HS-27A (cell line): ENCODE data around the gene FAM168B.
"Not testable (repeated sequence)": the region's sequence is repeated elsewhere in the genome, so short reads cannot be mapped to it uniquely, and the experiment has no call there.

Experiments
- DNase-seq: peaks from one replicate; pipeline ENCODE4 v3.0.0-alpha.2; 2012; ENCODE audit warnings: low read depth, missing footprints

The FAM168B gene

DNA sequence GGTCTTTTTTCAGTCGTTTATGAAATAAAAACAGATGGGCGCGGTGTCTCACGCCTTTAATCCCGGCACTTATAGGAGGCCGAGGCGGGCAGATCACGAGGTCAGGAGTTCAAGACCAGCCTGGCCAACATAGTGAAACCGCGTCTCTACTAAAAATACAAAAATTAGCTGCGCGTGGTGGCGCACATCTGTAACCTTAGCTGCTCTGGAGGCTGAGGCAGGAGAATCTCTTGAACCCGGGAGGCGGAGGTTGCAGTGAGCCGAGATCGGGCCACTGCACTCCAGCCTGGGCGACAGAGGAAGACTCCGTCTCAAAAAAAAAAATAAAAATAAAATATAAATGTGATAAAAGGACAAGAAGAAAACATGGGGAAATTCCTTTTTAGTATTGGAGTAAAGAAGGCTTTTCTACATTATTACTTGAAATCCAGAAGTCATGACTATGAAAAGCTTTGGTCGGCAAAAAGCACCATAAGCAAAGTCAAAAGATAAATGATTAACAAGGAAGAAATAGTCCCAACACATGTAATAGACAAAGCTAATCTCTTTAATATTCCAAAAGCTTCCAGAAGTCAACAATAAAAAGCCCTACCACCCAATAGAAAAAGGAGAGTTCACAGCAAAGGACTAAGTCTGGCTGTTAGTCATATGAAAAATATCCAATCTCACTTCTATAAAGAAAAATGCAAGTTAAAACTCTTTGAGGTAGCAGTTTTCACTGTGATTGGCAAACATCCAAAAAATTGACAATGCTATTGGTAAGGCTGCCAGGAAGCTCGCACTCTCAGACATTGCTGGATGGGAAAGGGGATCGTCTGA is 1.4 kb upstream of the FAM168B start:
- DNase-seq: no peak

DNA sequence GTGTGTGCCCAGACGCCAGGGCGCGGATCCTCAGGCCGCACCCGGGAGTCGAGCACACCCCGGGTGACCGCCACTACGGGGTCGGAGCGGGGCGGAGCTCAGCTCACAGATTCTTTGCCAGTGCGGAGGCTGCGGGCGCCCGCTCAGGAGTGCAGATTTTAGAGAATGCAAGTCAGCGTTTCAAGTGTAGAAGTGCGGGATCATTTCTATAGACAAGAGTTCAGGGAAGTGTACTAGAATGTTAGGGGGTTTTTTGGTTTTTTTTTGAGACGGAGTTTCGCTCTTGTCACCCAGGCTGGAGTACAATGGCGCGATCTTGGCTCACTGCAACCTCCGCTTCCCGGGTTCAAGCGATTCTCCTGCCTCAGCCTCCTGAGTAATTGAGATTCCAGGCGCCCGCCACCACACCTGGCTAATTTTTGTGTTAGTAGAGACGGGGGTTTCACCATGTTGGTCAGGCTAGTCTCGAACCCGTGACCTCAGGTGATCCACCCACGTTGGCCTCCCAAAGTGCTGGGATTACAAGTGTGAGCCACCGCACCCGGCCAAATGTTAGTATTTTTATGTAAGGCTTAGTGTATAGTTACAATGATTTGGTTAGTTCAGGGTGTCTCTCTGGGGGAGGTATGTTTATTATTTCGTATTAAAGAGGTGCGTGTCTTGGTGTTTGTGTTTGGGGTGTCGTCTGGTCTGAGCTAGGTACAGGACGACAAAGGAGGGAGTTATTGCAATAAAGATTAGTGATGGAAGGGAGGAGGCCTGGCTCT is 619 bp upstream of the FAM168B start:
- no peak for DNase-seq

DNA sequence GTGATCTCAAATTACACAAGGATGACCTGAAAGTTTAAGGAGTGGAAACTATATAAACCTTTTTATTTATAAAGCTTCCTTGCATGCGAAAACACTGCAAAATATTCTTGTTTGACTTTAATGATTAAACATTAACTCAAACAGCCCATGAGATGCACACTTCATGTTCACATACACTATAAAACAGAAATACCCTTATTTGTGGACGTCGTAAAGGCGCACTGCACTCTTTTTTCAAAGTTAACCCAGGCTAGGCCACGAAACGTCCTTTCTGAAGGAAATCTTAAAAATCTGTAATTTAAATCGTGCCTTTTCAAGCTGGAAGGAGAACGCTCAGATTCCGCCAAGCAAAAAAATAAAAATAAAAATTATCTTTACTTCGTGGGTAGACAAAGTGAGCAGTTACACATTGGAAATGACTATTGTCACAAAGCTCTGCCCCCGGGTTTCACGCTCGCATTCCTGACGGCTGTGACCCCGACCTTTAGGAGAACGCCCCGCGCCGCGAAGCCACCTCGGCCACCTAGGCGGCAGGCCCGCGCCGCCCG is 728 bp downstream of the FAM168B start:
- DNase-seq: no peak

DNA sequence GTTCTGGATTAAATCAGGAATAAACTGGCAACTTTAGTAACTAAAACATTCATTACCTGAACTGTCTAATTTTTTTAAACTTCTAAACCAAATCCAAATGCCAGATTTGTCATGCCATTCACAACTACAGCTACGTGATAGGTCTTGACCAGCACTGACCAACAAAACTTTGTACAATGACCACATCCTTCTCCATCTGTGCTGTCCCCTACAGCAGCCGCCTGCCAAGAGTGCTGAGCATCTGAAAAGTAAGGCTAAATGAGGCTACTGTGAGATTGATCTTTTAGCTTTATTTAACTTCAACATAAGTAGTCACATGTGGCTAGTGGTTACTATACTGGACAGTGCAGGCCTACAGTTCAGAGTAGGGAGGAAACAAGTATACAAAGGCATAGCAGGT is 7.6 kb downstream of the FAM168B start:
- DNase-seq: no peak

DNA sequence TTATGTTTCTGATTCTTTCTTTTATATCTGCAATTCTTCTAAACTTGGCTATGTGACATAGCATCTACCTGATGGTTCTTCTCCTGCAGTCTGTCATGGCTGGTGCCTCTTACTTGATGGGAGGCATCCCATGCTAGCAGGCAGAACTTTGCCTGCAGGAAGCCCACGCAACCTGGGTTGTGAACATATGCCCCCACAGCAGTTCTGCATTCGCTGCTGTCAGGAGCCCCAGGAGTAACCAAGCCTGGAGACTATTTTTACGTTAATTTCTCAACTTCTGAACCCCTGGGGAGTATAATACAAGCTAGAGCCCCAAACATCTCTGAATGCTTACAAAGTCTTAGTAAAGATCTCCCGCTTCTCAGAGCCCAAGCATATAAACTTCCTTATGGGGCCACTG is 12.1 kb downstream of the FAM168B start:
- DNase-seq: no peak

DNA sequence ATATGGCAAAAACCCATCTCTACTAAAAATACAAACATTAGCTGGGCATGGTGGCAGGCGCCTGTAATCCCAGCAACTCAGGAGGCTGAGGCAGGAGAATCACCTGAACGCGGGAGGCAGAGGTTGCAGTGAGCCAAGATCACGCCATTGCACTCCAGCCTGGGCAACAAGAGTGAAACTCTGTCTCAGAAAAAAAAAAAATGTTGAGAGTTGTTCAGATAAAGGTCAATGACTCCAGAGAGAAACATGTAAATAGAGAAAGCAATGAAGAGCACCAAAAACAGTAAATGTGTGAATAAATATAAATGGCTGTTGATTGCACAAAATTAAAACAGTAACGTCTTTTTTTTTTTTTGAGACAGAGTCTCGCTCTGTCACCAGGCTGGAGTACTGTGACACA is 13.3 kb downstream of the FAM168B start:
- DNase-seq: not testable (repeated sequence)

DNA sequence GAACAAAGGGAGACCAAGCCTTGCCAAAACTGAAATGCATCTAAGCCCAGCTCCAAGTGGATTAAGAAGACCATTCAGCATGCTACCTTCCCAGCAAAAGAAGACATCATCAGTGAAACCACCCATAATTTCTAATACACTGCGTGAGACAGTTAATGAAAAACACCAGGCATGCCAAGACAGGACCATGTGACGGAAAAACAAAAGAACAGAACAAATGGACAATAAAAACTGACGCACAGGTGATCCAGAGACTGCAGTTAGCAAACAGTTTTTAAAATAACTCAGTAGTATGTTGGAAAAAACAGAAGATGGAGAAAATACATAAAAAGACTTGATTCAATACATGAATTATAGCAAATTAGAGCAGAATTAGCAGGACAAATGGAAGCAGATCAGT is 15.3 kb downstream of the FAM168B start:
- no peak for DNase-seq

DNA sequence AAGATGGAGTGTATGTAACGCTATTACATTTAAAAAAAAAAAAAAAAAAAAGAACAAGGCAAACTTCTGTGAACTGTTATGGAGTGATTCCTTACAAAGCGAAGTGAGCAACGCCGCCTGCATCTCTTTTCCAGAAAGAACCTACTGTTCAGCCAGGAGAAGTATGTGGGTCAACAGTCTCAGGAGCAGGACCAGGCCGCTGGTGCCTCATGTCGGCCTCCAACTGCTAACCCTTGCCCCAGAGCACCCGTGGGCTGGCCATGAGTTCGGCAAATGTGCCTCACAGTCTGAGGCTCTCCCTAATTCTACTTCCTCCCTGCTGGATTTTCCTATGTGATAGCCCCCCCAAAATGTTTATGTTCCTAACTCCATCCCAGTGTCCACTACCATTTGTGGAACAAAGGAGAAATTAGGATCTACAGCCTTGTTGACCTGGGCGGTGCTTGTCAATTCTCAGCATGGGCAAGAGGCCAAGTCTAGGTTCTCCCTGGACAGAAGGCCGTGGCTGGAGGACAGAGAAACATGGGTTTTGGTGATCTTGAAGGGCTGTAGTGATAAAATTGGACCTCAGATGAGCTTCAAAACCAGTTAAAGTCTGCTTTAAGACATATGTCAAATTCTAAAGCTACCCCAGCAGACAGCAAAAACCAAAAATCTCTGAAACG is 15.9 kb downstream of the FAM168B start:
- DNase-seq: no peak

DNA sequence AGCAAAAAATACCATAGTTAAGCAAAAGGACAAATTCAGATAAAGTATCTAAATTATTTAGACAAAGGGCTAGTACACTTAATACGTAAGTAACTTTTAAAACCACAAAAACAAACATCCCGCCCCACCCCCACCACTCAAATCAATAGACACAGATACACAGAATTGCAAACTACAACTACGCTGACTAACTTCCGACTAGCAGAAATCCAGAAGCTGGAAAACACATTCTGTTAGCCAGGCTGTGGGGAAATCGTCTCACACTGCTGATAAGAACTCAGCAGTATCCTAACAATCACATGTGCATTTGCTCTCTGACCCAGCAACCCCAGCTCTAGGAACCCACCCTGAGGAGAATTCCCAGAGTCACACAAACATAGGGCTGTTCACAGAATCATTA is 16.6 kb downstream of the FAM168B start:
- DNase-seq: no peak

DNA sequence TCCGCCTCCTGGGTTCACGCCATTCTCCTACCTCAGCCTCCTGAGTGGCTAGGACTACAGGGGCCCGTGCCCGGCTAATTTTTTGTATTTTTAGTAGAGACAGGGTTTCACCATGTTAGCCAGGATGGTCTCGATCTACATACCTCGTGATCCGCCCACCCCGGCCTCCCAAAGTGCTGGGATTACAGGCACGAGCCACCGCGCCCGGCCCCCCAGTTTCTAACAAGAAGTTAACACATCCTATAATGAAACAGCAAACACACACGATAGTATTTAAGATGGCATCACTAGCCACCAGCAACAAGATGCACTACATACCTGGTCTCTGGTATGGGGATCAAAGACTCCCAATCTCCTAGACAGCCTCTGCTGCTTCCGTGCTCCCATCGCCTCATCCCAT is 17.7 kb downstream of the FAM168B start:
- DNase-seq: not testable (repeated sequence)

DNA sequence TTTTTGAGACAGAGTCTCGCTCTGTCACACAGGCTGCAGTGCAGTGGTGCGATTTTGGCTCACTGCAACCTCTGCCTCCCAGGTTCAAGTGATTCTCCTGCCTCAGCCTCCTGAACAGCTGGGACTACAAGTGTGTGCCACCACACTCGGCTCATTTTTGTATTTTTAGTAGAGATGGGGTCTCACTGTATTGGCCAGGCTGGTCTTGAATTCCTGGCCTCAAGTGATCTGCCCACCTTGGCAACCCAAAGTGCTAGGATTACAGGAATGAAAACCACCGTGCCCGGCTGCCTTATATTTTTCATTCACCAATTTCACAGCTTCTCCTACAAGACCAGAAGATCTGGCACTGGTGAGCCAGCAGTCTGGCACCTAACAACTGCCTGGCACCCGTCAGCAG is 25.1 kb downstream of the FAM168B start:
- DNase-seq: not testable (repeated sequence)

DNA sequence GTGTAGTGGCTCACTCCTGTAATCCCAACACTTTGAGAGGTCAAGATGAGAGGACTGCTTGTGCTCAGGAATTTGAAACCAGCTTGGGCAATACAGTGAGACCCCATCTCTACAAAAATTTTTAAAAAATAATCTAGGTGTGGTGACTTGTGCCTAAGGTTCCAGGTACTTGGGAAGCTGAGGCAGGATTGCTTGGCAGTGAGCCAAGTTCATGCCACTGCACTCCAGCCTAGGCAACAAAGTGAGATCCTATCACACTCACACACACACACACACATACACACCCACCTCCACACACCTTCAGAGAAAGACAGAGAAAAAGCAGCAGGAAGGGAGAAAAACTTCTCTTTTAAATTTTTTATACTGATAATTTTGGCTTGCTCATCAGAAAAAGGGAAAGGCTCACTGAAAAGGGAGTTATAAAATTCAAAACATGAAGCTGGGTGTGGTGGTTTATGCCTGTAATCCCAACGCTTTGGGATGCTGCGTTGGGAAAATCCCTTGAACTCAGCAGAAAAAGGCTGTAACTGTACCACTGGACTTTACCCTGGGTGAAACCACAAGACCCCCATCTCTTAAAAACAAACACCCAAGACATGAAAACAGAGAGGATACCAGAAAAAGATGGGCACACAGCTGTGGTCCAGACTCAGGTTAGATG is 25.7 kb downstream of the FAM168B start:
- DNase-seq: no peak

DNA sequence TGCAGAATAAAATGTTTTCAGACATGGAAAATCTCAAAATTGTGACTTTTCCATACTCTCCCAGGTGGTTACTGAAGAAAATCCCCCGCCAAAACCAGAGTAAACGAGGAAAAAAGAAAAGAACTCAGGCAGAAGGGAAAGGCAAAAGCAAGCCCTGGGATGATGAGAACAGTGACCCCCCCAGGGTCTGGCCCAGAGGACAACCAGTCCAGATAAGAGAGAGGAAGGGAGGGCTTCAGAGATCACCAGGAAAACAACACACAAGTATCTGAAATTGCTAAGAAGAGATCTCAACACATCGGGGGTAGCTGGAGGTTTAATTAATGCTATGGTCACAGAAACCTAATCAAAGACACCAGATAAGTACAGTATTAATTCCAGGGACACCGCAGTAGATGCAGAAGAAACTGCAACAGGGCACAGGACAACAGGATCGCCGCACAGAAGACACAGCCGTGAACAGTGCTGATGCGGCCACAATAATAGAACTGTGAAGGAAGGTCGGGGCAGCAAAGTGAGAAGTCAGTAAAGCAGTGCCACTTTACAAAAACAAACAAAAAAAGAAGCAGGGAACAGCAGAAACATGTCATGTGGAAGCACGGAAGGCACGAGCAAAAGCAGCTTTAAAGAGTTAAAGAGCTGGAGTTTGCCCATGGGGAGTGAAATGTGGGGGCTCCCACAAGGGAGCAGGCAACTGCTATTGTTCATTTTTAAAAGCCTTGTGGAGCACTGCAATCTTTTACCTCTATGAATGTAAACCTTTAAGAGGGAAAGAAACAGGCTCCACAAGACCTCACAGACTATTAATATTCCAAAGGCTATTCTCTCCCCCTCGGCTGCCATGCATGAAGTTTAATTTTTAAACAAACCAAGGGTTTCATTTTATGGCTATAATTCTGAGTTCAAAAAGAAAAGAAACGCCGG is 28.4 kb downstream of the FAM168B start:
- DNase-seq: no peak

DNA sequence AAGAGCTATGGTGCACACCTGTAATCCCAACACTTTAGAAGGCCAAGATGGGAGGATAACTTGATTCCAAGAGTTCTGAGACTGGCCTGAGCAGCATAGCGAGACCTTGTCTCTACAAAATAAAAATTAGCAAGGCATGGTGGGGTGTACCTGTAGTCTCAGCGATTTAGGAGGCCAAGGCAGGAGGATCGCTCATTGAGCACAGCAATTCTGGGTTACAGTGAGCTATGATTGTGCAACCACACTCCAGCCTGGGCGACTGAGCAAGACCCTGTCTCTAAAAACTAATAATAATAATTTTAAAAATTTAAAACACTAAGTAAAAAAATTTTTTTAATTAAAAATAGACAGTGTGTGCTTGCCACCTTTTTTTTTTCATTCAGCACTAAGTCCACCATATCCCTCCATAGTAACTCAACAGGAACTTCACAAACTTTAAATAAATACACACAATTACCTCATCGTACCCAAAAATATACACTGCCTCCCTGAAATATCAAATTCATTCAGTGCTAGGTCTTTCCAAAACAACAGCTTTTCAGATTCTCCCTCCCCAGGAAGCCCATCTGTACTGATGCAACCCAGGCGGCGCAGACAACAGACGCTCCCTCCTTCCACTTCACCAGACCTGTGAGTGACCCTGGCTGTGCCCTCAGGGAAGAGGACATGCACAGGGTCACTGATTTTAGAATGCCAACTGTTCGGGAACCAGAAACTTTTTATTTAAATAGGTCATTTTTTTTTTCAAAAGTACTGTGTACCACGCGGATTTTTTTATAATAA is 29.6 kb downstream of the FAM168B start:
- no peak for DNase-seq

DNA sequence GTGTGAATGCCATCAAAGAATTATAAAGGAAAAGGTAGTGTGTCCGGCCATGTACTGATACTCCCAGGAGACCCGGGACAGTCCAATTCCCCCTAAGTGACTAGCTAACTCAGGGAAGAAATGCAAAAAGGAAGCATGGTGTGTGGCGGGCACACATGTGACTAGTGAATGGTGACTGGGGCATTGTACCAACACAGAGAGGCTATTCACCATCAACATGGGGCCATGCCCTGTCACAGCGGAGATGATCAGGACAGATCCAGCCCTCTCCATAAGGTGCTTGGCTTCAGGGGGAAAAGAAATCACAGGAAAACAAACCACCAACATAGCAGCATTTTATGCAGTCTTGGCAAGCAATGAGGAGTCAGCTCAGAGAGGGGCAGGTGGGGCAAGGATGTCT is 34.3 kb downstream of the FAM168B start:
- no peak for DNase-seq

DNA sequence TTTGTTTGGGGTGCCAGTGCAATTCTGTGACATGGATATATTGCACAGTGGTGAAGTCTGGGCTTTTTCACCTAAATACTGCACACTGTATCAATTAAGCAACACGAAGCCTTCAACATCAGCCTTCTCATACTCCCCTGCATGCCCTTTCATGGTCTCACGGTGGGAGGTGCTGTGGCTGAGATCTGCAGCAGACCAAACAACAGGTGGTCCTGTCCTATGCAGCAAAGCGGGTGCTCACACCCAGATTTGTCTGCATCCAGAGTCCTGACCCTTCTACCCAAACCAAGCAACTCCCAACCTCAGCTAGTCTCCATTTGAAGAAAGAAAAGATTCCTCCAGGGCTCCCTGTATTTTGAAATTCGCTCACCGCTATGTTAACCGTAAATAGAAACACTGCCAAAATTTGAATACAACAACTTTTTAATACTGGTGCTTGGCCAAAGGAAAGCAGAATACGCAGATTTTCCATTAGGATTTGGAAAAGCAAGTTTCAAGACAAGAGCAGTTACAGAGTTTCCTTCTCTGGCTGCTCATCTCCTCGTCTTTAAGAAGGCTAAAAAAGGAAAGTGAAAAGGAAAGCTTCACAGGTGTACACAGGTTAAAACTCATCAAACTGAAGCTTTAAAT is 34.9 kb downstream of the FAM168B start:
- DNase-seq: no peak

DNA sequence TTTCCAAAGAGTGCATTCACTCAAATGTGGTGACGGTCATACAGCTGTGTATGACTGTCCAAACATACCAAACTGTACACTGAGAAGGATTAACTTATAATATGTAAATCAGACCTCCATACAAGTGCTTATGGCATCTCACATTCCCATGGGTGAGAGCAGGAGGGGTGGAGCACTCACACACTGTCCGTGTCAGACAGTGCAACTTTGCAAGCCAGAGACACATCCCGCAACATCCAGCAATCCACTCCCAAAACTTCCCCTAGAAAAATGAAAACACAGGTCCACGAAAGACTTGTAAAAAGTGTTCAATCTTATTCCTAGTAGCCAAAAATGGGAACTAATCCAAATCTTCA is 36.4 kb downstream of the FAM168B start:
- no peak for DNase-seq

DNA sequence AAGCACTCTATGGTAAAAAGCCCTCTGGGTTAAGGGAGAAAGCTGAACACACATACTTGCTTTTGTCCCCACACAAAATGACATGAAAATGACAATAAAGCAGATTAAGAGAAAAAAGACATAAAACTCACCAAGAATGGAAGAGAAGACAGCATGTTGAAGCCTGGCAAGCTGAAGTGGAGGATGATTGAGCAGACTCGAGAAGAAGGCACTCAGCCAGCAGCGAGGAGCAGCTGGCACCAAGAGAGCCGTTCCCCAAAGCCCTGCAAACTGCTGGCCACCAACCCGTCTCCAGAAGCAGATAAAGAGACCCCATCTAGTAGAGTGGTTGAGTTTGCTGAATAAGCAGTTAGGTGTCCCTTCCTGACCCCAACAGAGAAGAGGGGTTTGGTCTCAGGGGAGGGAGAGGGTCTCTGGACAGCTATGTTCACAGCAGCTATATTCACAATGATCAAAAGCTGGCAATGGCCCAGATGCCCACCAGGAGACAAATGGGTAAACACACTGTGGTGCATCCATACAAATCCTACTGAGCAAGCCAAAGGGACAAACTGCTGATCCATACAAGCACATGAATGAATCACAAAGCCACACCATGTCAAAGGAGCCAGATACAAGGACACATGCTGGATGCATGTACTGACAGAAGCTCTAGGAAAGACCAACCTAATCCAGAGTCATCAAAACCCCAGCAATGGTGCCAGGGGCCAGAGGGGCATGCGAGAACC is 36.9 kb downstream of the FAM168B start:
- no peak for DNase-seq
